GM21526 (cell line): ENCODE data around the gene C1orf226.

Experiments used
- ATAC-seq: cut with Tn5 transposase; IDR thresholded peaks from one replicate; pipeline ENCODE4 v1.9.1; 2021; ENCODE audit warnings: moderate library complexity; ENCODE audit not compliant: unreplicated experiment, low FRiP score

The C1orf226 gene

GRCh38 chr1:162365284-162366020 is 16.1 kb upstream of the C1orf226 start:
- no peak for ATAC-seq

GRCh38 chr1:162366149-162366548 is 15.4 kb upstream of the C1orf226 start:
- no peak for ATAC-seq

GRCh38 chr1:162366671-162367070 is 14.9 kb upstream of the C1orf226 start:
- ATAC-seq, result no peak

- no peak for ATAC-seq
Observed at GRCh38 chr1:162367073-162367472, 14.5 kb upstream of the C1orf226 start.

- ATAC-seq, result no peak
Observed at GRCh38 chr1:162367772-162368171, 13.8 kb upstream of the C1orf226 start.

GRCh38 chr1:162368451-162368850 is 13.1 kb upstream of the C1orf226 start:
- ATAC-seq, result no peak

- no peak for ATAC-seq
Observed at GRCh38 chr1:162369571-162369970, 12.0 kb upstream of the C1orf226 start.

GRCh38 chr1:162370161-162370560 is 11.4 kb upstream of the C1orf226 start:
- no peak for ATAC-seq

GRCh38 chr1:162370721-162371120 is 10.8 kb upstream of the C1orf226 start:
- ATAC-seq, result no peak

- ATAC-seq, result no peak
Observed at GRCh38 chr1:162371611-162372010, 9.9 kb upstream of the C1orf226 start.

GRCh38 chr1:162372159-162373071 is 9.1 kb upstream of the C1orf226 start:
- no peak for ATAC-seq

- ATAC-seq, result no peak
Observed at GRCh38 chr1:162373072-162373427, 8.5 kb upstream of the C1orf226 start.

GRCh38 chr1:162373541-162374260 is 7.8 kb upstream of the C1orf226 start:
- no peak for ATAC-seq

GRCh38 chr1:162374406-162374805 is 7.1 kb upstream of the C1orf226 start:
- no peak for ATAC-seq

- no peak for ATAC-seq
Observed at GRCh38 chr1:162375463-162375862, 6.1 kb upstream of the C1orf226 start.

- no peak for ATAC-seq
Observed at GRCh38 chr1:162376691-162377090, 4.8 kb upstream of the C1orf226 start, which contains the start of gene SPATA46. Gene SPATA46, minus strand, starts transcription at chr1:162376854. Its CDS starts 64 bp downstream, at chr1:162376790.

GRCh38 chr1:162380061-162380846 is 1.3 kb upstream of the C1orf226 start:
- ATAC-seq, result no peak

GRCh38 chr1:162381941-162382750 is 618 bp downstream of the C1orf226 start:
- no peak for ATAC-seq

GRCh38 chr1:162383091-162383490 is 1.6 kb downstream of the C1orf226 start:
- ATAC-seq, result no peak
